IPS-15b (cell line): ENCODE results near the gene PER1.

Experiments
- H3K27me3 ChIP-seq: one replicate; pipeline ENCODE4 v1.6.1; 2013; ENCODE audit warnings: low read length; ENCODE audit not compliant: control insufficient read depth, insufficient read depth
- H3K36me3 ChIP-seq: one replicate; pipeline ENCODE4 v1.6.1; 2013; ENCODE audit warnings: low read length; ENCODE audit not compliant: control insufficient read depth, insufficient read depth
- H3K4me1 ChIP-seq: one replicate; pipeline ENCODE4 v1.6.1; 2013; ENCODE audit warnings: mild to moderate bottlenecking, low read length; ENCODE audit not compliant: control insufficient read depth, insufficient read depth
- H3K4me3 ChIP-seq: one replicate; pipeline ENCODE4 v1.5.1; 2013; ENCODE audit warnings: low read depth, low read length
- H3K9ac ChIP-seq: one replicate; pipeline ENCODE4 v1.6.1; 2013; ENCODE audit warnings: low read depth, mild to moderate bottlenecking, low read length
- H3K9me3 ChIP-seq: one replicate; pipeline ENCODE4 v1.6.1; 2013; ENCODE audit warnings: mild to moderate bottlenecking, low read length; ENCODE audit not compliant: control insufficient read depth, insufficient read depth

PER1 gene

GRCh38 chr17:8149419-8150193 lies 2.6 kb downstream of the PER1 start:
- no peak overlapping the region for H3K4me3 ChIP-seq
- peaks cover 48% of the 10 kb centered on the region for H3K36me3 ChIP-seq
- H3K9ac ChIP-seq = no peak overlapping the region

GRCh38 chr17:8148560-8148959 lies 3.6 kb downstream of the PER1 start:
- Histone ChIP-seq H3K9ac (no peak overlapping the region), H3K9me3 (no peaks in the 10 kb centered on the region), H3K36me3 (peaks cover 55% of the 10 kb centered on the region), H3K27me3 (no peaks in the 10 kb centered on the region), H3K4me1 (peaks cover 6% of the 10 kb centered on the region), H3K4me3 (no peak overlapping the region)

More at GRCh38 chr17:8149419-8150193, 2.6 kb downstream of the PER1 start:
- no peaks in the 10 kb centered on the region for H3K27me3 ChIP-seq
- H3K9me3 ChIP-seq = no peaks in the 10 kb centered on the region
- H3K4me1 ChIP-seq = peaks cover 9% of the 10 kb centered on the region

- Histone ChIP-seq H3K4me3 (no peak overlapping the region), H3K9me3 (no peaks in the 10 kb centered on the region), H3K9ac (no peak overlapping the region), H3K36me3 (peaks cover 59% of the 10 kb centered on the region), H3K4me1 (peaks cover 6% of the 10 kb centered on the region), H3K27me3 (no peaks in the 10 kb centered on the region)
These were observed 4.3 kb downstream of the PER1 start for GRCh38 chr17:8147805-8148404.

- Histone ChIP-seq H3K4me3 (no peak overlapping the region), H3K36me3 (peaks cover 66% of the 10 kb centered on the region), H3K9me3 (no peaks in the 10 kb centered on the region), H3K4me1 (peaks cover 2% of the 10 kb centered on the region), H3K9ac (no peak overlapping the region), H3K27me3 (no peaks in the 10 kb centered on the region)
These were observed 4.9 kb downstream of the PER1 start for GRCh38 chr17:8147141-8147804.

GRCh38 chr17:8146381-8147140 lies 5.6 kb downstream of the PER1 start:
- no peak overlapping the region for H3K4me3 ChIP-seq
- H3K9me3 ChIP-seq = no peaks in the 10 kb centered on the region
- H3K9ac ChIP-seq = no peak overlapping the region
- peaks cover 2% of the 10 kb centered on the region for H3K4me1 ChIP-seq
- H3K36me3 ChIP-seq = peaks cover 73% of the 10 kb centered on the region
- H3K27me3 ChIP-seq = no peaks in the 10 kb centered on the region

GRCh38 chr17:8145811-8146210 lies 6.4 kb downstream of the PER1 start:
- H3K4me3 ChIP-seq = no peak overlapping the region
- no peaks in the 10 kb centered on the region for H3K27me3 ChIP-seq
- H3K9me3 ChIP-seq = no peaks in the 10 kb centered on the region
- peaks cover under 1% of the 10 kb centered on the region for H3K4me1 ChIP-seq
- H3K36me3 ChIP-seq = peaks cover 80% of the 10 kb centered on the region
- H3K9ac ChIP-seq = no peak overlapping the region

GRCh38 chr17:8144401-8145231 lies 7.6 kb downstream of the PER1 start:
- H3K4me1 ChIP-seq = no peaks in the 10 kb centered on the region
- H3K36me3 ChIP-seq = peaks cover 75% of the 10 kb centered on the region
- H3K9ac ChIP-seq = no peak overlapping the region
- H3K4me3 ChIP-seq = no peak overlapping the region
- H3K27me3 ChIP-seq = no peaks in the 10 kb centered on the region
- H3K9me3 ChIP-seq = no peaks in the 10 kb centered on the region

GRCh38 chr17:8143581-8144400 lies 8.4 kb downstream of the PER1 start:
- Histone ChIP-seq H3K4me3 (no peak overlapping the region), H3K4me1 (no peaks in the 10 kb centered on the region), H3K27me3 (no peaks in the 10 kb centered on the region), H3K9ac (no peak overlapping the region), H3K9me3 (no peaks in the 10 kb centered on the region), H3K36me3 (peaks cover 69% of the 10 kb centered on the region)

GRCh38 chr17:8142887-8143580 lies 9.2 kb downstream of the PER1 start:
- Histone ChIP-seq H3K4me1 (no peaks in the 10 kb centered on the region), H3K9me3 (no peaks in the 10 kb centered on the region), H3K36me3 (peaks cover 63% of the 10 kb centered on the region), H3K9ac (no peak overlapping the region), H3K4me3 (no peak overlapping the region), H3K27me3 (peaks cover 2% of the 10 kb centered on the region)
